Right atrium auricular region (tissue), 2 donors: Measurements from ENCODE around the gene TPSG1. TPM values are rescaled to one million over a fixed set of nuclear protein-coding genes. Genes with fewer than 3 reads are reported as not detected.
"Not testable (repeated sequence)": the region's sequence is repeated elsewhere in the genome, so short reads cannot be mapped to it uniquely, and the experiment has no call there.

Source experiments
- DNase-seq: peaks from one replicate; pipeline ENCODE4 v3.0.0-alpha.2; 2019; ENCODE audit warnings: low spot score
- H3K27ac ChIP-seq, 2 donors: fragments of 200-600 bp; sonication (generic); 1 replicate in 1 of 2; 2 replicates in 1 of 2; pipeline ENCODE4 v1.5.1; 2016 to 2019
- H3K27me3 ChIP-seq, 2 donors: fragments of 200-600 bp; sonication (generic); one replicate each; pipeline versions ENCODE4 v1.5.1 to v1.6.0; 2017 to 2019
- H3K36me3 ChIP-seq: fragments of 200-600 bp; sonication (generic); one replicate; pipeline ENCODE4 v1.5.1; 2016
- H3K4me1 ChIP-seq, 2 donors: fragments of 200-600 bp; sonication (generic); one replicate each; pipeline versions ENCODE4 v1.5.1 to v1.6.0; 2017 to 2019
- H3K4me3 ChIP-seq, 2 donors: fragments of 200-600 bp; sonication (generic); 1 replicate in 1 of 2; 2 replicates in 1 of 2; pipeline ENCODE4 v1.5.1; 2017 to 2019; ENCODE audit warnings: mild to moderate bottlenecking in 1 of 2, moderate library complexity in 1 of 2
- H3K9me3 ChIP-seq, 2 donors: fragments of 200-600 bp; sonication (generic); one replicate each; pipeline ENCODE4 v1.5.1; 2019
- CTCF ChIP-seq, 2 donors: fragments of 200-600 bp; sonication (generic); IDR thresholded peaks; one replicate each; pipeline ENCODE4 v1.5.1; 2019; ENCODE audit warnings: antibody characterized with exemption in 2 of 2
- total RNA-seq, 2 donors: library from RNA; depleted of rRNA; stranded (reverse); fragments of >200 nt; gene quantifications; one replicate each; pipeline ENCODE4 v1.1.0, GENCODE V29; 2016

Gene TPSG1
- total RNA-seq, 2 donors from 2014 or later = not detected

DNA sequence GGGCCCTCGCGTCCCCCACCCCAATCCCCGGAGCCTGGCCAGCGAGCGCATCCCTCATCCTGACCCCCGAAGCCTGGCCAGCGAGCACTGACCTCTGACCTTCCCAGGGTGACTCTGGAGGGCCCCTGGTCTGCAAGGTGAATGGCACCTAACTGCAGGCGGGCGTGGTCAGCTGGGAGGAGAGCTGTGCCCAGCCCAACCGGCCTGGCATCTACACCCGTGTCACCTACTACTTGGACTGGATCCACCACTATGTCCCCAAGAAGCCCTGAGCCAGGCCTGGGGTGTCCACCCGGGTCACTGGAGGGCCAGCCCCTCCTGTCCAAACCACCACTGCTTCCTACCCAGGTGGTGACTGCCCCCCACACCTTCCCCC is 33.1 kb upstream of the TPSG1 start:
- Histone ChIP-seq H3K9me3 (no peaks in the 10 kb centered on the region), H3K4me1 (no peaks in the 10 kb centered on the region), H3K27me3 (peaks cover 8 to 9% of the 10 kb centered on the region in 2 donors), H3K36me3 (no peaks in the 10 kb centered on the region), H3K4me3 (no peak overlapping the region), H3K27ac (no peak overlapping the region)
- DNase-seq = no peak
- no peak for TF ChIP-seq CTCF (IDR thresholded peaks at IDR 0.05)

DNA sequence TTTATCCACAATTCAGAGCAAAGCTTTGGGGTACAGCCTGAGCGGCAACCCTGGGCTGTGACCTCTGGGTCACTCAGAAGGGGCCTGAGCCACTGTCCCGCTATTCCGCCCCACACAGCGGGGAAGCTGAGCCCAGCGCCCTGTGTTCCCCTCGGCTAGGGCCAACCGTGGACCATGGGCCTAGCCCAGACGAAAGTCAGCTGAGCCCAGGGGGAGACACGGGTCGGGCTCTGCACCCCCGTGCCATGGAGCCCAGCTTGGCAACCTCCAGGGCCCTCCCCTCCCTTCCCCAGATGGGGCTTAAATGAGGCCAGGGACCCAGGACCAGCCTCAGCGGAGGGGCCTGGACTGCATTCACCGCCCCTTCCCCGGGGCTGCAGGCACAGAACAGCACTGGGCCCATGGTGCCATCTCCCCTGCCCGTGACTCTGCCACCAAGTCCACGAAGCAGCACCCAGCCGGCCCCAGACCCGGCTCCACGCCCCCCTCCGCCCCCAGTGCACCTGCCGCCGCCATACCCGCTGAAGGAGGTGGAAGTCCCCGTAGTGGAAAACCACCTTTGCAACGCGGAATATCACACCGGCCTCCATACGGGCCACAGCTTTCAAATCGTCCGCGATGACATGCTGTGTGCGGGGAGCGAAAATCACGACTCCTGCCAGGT is 32.6 kb upstream of the TPSG1 start:
- Histone ChIP-seq H3K4me3 (no peak overlapping the region), H3K27ac (no peak overlapping the region), H3K9me3 (no peaks in the 10 kb centered on the region), H3K4me1 (no peaks in the 10 kb centered on the region), H3K36me3 (no peaks in the 10 kb centered on the region), H3K27me3 (peaks cover 8 to 9% of the 10 kb centered on the region in 2 donors)
- no peak for TF ChIP-seq CTCF (IDR thresholded peaks at IDR 0.05)
- no peak for DNase-seq

GRCh38 chr16:1256874-1257322 is 31.8 kb upstream of the TPSG1 start:
- no peak for DNase-seq
- TF ChIP-seq CTCF (IDR thresholded peaks at IDR 0.05) = no peak
- H3K27ac ChIP-seq = no peak overlapping the region
- no peaks in the 10 kb centered on the region for H3K9me3 ChIP-seq
- no peak overlapping the region for H3K4me3 ChIP-seq
- no peaks in the 10 kb centered on the region for H3K4me1 ChIP-seq
- peaks cover 8 to 9% of the 10 kb centered on the region in 2 donors for H3K27me3 ChIP-seq
- no peaks in the 10 kb centered on the region for H3K36me3 ChIP-seq

DNA sequence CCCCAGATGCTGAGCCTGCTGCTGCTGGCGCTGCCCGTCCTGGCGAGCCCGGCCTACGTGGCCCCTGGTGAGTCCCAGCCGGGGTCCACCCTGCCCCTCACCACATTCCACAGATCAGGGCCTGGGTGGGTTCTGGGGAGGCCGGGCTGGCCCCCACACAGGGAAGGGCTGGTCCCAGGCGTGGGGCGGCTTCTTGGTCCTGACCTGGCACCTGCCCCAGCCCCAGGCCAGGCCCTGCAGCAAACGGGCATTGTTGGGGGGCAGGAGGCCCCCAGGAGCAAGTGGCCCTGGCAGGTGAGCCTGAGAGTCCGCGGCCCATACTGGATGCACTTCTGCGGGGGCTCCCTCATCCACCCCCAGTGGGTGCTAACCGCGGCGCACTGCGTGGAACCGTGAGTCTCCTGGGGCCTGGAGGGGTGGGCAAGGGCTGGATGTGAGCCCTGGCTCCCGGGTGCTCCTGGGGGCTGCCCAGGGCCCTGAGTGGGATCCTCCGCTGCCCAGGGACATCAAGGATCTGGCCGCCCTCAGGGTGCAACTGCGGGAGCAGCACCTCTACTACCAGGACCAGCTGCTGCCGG is 31.3 kb upstream of the TPSG1 start:
- H3K9me3 ChIP-seq, H3K27me3 ChIP-seq, H3K4me3 ChIP-seq, H3K27ac ChIP-seq, H3K4me1 ChIP-seq, H3K36me3 ChIP-seq, DNase-seq: not testable (repeated sequence)

DNA sequence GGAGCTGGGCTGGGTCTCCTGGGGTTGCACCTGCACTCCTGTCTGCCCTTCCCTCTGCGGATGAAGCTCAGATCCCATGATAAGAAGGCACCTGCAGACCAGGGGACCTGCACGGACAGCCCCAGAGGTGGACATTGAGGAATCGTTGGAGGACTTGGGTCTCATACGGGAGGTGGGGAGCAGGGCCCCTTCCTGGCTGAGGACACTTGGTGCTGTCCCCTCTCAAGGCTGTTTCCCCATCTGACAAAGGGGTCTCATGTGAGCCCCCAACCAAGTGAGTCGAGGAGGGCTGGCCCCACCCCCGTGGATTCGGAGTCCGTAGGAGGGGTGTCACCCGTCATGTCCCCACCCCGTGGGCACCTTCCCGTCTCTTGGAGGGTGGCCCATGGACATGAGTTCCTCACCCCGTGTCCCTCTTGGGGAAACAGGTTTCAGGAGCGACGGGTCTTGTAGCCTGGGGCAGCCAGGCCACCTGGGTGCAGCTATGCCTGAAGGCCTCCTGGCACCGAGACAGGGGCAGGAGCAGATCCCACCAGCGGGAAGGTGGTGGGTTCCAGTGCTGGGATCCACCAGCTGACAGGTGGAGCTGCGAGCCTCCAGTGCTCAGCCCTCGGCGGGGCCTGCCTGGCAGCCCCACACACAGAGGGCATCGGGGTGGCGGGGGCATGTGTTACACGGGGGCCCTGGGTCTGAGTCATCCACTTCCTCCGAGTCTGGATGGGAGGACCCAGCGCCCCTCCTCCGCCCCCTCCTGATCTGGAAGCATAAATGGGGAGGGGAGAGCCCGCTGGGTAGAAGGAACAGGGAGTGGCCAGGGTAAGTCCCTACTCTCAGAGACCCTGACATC is 30.4 kb upstream of the TPSG1 start, which contains the start of gene TPSD1:
Gene TPSD1 (plus strand): TSS at position 794 of the 847 bp plus-strand sequence. CDS start 212 bp downstream, outside the sequence.
- not testable (repeated sequence) for H3K27me3 ChIP-seq, DNase-seq

GRCh38 chr16:1254821-1255220 is 29.8 kb upstream of the TPSG1 start:
- H3K27me3 ChIP-seq, H3K4me1 ChIP-seq, H3K36me3 ChIP-seq, H3K9me3 ChIP-seq, DNase-seq, H3K27ac ChIP-seq, H3K4me3 ChIP-seq: not testable (repeated sequence)

More for the DNA sequence above, 30.4 kb upstream of the TPSG1 start, which contains the start of gene TPSD1:
- not testable (repeated sequence) for H3K4me1 ChIP-seq, H3K9me3 ChIP-seq, H3K27ac ChIP-seq, H3K4me3 ChIP-seq, H3K36me3 ChIP-seq

- H3K4me3 ChIP-seq, H3K27ac ChIP-seq, H3K9me3 ChIP-seq, H3K27me3 ChIP-seq, H3K4me1 ChIP-seq, H3K36me3 ChIP-seq, DNase-seq: not testable (repeated sequence)
Observed at GRCh38 chr16:1253701-1254364, 28.8 kb upstream of the TPSG1 start.

DNA sequence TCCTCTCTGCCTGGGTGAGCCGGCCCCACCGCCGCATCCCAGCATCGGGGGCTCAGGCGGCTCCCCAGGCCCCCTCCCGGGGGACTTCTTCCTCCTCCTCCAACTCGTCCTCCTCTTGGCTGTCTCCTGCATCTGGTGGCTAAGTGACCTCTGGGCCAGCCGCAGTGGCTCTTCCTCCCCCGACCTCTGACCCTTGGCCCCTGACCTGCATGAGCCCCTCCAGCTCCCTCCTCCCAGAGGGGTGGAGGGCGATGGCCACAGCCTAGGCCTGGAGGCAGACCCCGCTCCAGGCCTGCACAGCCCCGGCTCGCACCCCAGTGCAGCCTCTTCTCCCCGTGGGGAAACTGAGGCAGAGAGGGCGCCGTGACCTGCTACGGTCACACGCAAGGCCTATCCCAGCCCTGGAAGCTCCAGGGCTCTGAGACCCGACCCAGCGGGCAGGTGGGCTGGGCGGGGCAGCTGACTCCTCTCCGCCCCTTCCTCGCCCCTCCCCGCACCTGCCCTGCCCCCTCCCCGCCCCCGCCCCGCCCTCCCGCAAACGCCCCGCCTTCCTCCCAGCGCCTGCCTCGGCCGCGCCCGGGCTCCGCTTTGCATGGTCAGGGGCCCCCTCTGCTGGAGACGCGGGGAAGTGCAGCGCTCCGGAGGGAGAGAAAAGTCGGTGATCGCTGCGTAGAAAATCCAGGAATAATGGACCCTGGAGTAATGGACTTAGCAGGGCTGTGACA is 24.1 kb upstream of the TPSG1 start:
- not testable (repeated sequence) for H3K4me3 ChIP-seq, H3K27ac ChIP-seq, H3K4me1 ChIP-seq, H3K36me3 ChIP-seq, DNase-seq, H3K27me3 ChIP-seq, H3K9me3 ChIP-seq

GRCh38 chr16:1247903-1248537 is 23.0 kb upstream of the TPSG1 start:
- not testable (repeated sequence) for H3K36me3 ChIP-seq, H3K4me1 ChIP-seq, H3K27ac ChIP-seq, H3K4me3 ChIP-seq, H3K27me3 ChIP-seq, H3K9me3 ChIP-seq, DNase-seq
